ENCODE measurements around the gene BRCA2.
A peak's percentile ranks its signal among the peaks of the same experiment; 100 is the strongest.

Gene BRCA2

DNA sequence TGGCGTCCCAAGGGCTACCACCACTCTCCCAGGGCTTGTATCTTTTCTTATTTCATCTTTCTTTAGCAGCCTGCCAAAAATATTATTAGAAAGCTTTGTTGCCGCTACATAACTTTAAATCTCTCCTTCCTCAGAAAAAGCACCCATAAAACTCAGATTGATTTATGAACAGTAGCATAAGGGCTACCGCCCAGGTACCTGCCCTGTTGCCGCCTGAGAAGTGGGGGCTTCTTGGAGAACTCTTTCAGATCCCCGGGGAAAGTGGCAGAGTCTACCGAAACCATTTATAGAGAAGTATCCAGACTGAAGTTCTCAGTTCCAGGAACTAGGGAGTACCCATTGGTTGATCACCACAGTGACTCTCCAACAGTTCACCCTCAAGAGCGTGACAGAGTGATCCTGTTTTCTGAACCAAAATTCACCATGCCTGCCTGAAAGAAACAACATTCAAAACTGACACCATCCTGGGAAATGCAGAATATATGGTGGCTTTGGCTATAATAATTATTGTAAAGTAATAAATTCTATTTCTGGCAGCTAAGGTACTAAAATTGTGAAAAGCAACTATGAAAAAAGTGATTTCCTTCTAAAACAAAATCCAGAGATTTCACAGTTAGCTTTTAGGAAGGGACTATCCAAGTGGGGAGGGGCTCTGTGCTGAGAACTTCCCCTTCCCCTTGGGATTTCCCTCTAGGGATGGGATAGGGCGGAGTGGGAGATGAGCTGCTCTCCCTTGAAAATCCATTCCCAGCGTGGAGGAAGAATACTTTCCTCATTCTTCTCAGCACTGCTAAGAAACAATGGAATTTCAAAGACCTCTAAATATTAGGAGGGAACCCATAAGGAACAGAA, 113.5 kb downstream of the BRCA2 start:
- peak; percentile 66 for DNase-seq

- no peak for DNase-seq
These were observed 114.2 kb downstream of the BRCA2 start for GRCh38 chr13:32429433-32429909.

- peak; percentile 54 for DNase-seq
These were observed 114.9 kb downstream of the BRCA2 start for GRCh38 chr13:32430018-32430747.

GRCh38 chr13:32431361-32431760, 116.1 kb downstream of the BRCA2 start:
- peak; percentile 59 for DNase-seq

DNA sequence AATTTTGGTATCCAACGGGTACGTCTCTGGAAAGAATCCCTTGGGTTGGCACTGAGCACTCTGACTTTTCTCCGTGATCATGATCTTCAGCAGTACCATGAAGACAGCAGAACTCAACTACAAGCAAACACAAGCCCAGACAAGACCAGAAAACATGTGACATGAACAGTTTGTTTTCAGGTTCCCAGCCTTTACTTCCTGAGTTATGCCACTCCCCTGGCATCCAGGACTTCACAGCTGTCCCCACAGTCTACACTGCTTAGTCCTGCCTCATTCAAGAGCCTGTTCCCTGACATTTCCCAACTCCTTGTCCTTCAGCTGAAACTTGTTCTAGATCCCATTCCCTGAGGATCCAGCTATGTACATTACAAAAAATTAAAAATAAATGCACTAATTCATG, 117.5 kb downstream of the BRCA2 start:
- DNase-seq, result peak; percentile 41

DNA sequence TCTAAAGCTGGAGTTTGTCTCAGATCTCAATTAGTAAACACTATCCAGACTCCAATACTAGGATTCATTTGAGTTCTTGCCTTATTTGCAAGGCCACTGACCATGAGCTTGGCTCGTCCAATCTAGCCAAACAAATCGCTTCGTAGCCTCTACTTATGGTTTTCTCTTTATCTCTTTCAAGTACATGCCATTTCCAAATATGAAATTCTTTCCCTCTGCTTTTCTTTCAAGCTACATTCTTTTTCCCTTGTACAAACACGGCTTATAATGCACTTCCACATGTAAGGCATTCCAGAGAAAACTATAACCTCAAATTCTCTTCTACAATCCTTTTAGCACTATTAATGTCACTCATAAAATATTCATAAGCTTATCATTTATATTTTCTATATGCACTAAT, 123.6 kb downstream of the BRCA2 start:
- no peak for DNase-seq

- DNase-seq, result peak; percentile 81
These were observed 127.8 kb downstream of the BRCA2 start for GRCh38 chr13:32443111-32443510.

- DNase-seq, result no peak
These were observed 130.2 kb downstream of the BRCA2 start for GRCh38 chr13:32445461-32445860.

GRCh38 chr13:32446220-32446619, 130.9 kb downstream of the BRCA2 start:
- no peak for DNase-seq

DNA sequence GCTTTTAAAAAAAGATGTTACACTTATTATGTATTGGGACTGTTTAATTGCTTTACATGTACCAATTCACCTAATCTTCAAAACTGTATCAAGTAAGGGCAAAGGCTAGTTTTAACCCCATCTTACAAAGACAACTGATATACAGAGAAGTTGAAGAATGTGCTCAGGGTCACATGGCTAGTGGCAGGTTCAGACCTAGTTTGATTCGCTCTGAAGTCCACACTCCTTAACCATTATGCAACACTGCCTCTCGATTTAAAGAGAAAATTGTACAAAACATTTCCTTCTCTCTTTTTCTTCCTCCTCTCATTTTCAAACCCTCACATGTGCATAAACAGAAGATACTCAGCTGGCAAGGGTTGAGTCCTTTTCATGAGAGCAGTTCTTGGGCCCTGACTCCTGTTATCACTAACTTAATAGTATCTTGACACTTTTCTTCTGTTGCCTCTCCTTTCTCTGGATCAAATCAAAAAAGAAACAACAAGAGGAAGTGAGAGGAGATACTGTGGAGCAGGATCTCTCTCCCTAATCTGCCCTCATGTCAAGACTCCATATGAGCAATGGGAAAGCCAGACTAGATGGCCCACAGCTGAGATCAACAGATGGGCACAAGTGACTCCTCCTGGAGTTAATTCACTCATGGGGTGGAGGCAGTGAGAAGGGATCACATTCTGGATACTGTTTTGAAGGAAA, 131.6 kb downstream of the BRCA2 start:
- no peak for DNase-seq

GRCh38 chr13:32447894-32448623, 132.8 kb downstream of the BRCA2 start:
- no peak for DNase-seq

- no peak for DNase-seq
These were observed 133.7 kb downstream of the BRCA2 start for GRCh38 chr13:32448972-32449371.
